GM18868 (cell line): ENCODE measurements around the gene ARL17A.
"Not testable (repeated sequence)": the region's sequence is repeated elsewhere in the genome, so short reads cannot be mapped to it uniquely, and the experiment has no call there.

Source experiments
- ATAC-seq: cut with Tn5 transposase; IDR thresholded peaks from one replicate; pipeline ENCODE4 v1.9.1; 2021; ENCODE audit warnings: mild to moderate bottlenecking, moderate library complexity; ENCODE audit not compliant: unreplicated experiment

Gene ARL17A

GRCh38 chr17:46559155-46559554 is 20.3 kb downstream of the ARL17A start:
- ATAC-seq: not testable (repeated sequence)

GRCh38 chr17:46548607-46549006 is 30.9 kb downstream of the ARL17A start:
- ATAC-seq: not testable (repeated sequence)

GRCh38 chr17:46534716-46535115 is 44.8 kb downstream of the ARL17A start:
- ATAC-seq: not testable (repeated sequence)

GRCh38 chr17:46512168-46512567 is 67.3 kb downstream of the ARL17A start, which contains the start of gene LRRC37A2:
Gene LRRC37A2 (plus strand): TSS chr17:46512468. CDS start chr17:46512713, 245 bp downstream.
- ATAC-seq: not testable (repeated sequence)

GRCh38 chr17:46505896-46506295 is 73.6 kb downstream of the ARL17A start:
- not testable (repeated sequence) for ATAC-seq

GRCh38 chr17:46499437-46500139 is 79.9 kb downstream of the ARL17A start:
- ATAC-seq: not testable (repeated sequence)

- not testable (repeated sequence) for ATAC-seq
These were observed 87.5 kb downstream of the ARL17A start for GRCh38 chr17:46492021-46492420.

GRCh38 chr17:46481310-46481709 is 98.2 kb downstream of the ARL17A start:
- ATAC-seq: not testable (repeated sequence)

GRCh38 chr17:46478823-46479222 is 100.7 kb downstream of the ARL17A start:
- ATAC-seq: not testable (repeated sequence)

GRCh38 chr17:46475583-46475982 is 103.9 kb downstream of the ARL17A start:
- not testable (repeated sequence) for ATAC-seq

GRCh38 chr17:46474489-46474888 is 105.0 kb downstream of the ARL17A start:
- ATAC-seq: not testable (repeated sequence)

GRCh38 chr17:46467618-46468017 is 111.9 kb downstream of the ARL17A start:
- ATAC-seq: not testable (repeated sequence)
